ENCODE measurements around the gene MYRFL.
A peak's percentile ranks its signal among the peaks of the same experiment; 100 is the strongest.
"Not testable (repeated sequence)": the region's sequence is repeated elsewhere in the genome, so short reads cannot be mapped to it uniquely, and the experiment has no call there.

MYRFL gene

DNA sequence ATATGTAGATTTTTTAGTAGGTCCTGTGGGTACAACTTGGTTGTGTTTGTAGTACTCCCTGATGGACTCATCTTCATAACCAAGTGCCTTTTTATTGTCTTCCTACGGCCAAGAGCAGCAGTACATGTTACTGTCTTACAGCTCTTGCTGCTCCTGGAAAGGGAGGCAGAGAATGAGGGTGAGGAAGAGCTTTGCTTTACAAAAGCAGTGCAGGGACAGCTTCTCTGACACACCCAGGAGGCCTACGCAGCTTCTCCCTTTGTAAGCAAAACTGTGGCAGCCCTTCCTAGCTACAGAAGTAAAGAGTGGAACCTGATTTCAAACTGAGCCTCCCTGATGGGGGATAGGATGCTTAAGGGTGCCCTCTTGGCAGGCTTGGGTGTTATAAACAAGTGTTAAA, 18.6 kb downstream of the MYRFL start:
- no peak for DNase-seq (ENCODE audit: low spot score)

DNA sequence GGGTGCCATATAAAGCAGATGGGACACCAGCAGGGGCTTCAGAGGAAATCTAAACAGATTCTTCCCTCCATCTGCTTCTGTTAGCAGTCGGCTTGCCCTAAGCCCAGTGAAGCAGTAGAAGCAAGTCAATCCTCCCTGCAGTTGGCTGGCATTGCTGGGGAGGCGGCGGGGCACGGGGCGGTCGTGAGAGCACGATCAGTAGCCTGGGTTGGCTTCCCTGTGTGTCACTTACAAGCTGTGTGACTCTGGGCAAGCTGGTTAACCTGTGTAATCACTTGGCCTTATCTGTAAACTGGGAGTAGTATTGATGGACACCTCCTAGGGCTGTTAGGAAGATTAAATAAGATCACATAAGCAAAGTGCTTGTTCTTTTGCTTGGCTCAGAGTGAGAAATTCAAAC, 19.4 kb downstream of the MYRFL start:
- DNase-seq (ENCODE audit: low spot score) = no peak

DNA sequence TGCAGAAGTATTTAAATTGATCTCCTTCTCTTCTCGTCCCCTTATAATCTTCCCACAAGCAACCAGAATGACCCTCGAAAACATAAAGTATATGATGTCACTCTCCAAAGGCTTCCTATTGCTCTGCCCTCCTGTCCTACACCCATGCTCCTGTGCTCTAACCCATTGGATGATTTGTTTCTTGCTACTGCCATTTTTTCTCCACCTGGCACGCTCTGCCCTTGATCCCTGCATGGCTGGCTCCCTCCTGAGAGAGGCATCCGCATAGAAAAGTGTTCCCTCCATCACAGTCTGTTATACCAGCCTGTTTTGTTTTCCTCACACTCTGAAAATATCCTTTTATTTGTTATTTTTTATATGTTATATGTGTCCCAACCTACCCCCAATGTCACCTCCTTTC, 19.8 kb downstream of the MYRFL start:
- no peak for DNase-seq (ENCODE audit: low spot score)

DNA sequence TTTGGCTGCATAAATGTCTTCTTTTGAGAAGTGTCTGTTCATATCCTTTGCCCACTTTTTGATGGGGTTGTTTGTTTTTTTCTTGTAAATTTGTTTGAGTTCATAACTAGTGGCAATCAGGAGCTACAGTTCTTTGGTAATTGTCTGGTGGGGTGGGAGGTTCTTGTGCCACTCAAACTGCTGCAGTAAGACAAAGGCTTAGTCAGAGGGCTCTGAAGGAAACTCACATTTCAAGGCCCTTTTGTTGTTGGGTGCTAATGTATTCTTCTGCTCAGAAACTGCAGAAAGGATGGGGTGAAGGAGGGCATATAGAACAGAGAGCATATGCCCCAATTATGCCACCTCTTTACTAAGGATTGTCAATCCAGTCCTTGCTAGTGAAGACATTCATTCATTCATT, 21.9 kb downstream of the MYRFL start:
- DNase-seq (ENCODE audit: low spot score) = no peak

DNA sequence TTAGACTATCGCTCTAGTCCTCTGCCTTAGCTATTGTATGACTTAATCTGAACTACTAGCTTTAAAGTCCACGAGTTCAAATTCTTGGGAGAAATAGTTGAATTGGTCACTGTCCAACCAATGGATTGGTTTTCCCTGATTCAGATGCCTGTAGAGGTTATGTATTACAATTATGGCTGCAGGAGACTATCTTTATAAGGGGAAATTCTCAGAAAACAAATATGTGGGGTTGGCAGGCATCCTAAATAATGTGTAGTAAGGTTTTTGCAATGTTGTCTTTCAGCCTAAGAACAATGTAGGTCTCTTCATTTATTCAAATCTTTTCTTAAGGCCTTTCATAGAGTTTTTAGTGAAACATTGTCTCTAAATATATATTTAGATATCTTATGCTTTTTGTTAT, 26.9 kb downstream of the MYRFL start:
- no peak for DNase-seq (ENCODE audit: low spot score)

DNA sequence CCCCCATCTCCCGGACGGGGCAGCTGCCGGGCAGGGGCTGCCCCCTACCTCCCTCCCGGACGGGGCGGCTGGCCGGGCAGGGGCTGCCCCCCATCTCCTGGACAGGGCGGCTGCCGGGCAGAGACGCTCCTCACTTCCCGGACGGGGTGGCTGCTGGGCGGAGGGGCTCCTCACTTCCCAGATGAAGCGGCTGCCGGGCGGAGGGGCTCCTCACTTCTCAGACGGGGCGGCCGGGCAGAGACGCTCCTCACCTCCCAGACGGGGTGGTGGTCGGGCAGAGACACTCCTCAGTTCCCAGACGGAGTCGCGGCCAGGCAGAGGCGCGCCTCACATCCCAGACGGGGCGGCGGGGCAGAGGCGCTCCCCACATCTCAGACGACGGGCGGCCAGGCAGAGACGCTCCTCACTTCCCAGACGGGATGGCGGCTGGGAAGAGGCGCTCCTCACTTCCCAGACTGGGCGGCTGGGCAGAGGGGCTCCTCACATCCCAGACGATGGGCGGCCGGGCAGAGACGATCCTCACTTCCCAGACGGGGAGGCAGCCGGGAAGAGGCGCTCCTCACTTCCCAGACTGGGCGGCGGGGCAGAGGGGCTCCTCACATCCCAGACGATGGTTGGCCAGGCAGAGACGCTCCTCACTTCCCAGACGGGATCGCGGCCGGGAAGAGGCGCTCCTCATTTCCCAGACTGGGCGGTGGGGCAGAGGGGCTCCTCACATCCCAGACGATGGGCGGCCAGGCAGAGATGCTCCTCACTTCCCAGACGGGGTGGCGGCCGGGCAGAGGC, 28.3 kb downstream of the MYRFL start:
- DNase-seq (ENCODE audit: low spot score) = not testable (repeated sequence)

DNA sequence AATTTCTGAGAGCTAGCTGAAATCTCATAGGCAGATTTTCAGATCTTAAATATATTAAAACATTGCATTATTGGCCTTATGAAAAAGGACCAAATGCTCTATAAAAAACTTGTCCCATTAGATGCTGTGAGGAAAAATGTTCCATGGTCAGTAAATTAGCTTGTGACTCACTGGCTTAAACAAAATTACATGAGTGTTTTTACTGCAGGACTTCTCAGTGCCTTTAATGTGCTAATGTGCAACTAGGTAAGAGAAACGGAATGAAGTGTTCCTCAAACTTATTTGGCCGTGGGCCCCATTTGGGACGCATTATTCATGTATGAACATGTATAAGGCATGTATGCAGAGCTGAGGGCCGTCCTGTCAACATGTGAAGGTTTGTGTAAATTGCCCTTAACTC, 41.7 kb downstream of the MYRFL start:
- DNase-seq (ENCODE audit: low spot score) = no peak

DNA sequence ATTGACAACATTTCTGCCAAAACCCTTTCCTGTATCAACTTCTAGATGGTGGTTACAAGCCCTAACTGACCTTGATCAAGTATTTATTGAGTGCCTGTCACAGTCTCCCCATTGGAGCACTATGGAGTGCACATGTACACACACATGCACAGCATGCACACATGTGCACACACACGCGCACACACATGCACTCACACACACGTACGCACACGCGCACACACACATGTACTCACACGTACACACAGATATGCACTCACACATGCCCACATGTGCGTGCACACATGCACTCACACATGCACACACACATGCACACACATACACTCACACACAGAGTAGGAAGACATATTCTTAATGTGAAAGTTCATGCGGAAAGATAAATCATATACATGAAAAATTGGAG, 43.7 kb downstream of the MYRFL start:
- DNase-seq (ENCODE audit: low spot score) = no peak

DNA sequence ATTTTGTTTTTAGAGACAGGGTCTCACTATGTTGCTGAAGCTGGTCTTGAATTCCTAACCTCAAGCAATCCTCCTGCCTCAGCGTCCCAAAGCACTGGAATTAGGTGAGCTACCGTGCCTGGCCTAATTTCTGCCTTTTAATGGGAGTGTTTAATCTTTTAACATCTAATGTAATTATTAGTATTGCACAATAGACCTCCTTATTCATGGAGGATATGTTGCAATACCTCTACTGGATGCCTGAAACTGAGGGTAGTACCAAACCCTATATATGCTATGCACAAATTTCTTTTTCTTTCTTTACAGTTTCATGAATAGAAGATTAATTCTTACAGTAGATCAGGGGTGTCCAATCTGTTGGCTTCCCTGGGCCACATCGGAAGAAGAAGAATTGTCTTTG, 47.8 kb downstream of the MYRFL start:
- DNase-seq (ENCODE audit: low spot score) = no peak

DNA sequence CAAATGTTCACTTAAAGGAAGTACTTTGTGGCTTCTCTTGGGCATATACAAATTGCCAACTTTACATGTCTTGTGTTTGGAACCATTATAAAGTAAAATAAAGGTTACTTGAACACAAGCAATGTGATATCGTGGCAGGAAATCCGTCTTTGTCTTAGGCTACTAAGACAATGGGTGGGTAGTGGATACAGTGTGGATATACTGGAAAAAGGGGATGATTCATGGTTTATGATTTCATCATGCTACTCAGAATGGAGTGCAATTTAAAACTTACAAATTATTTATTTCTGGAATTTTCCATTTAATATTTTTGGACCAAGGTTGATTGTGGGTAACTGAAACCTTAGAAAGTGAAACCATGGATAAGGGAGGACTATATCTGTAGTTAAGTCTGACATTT, 48.4 kb downstream of the MYRFL start:
- DNase-seq (ENCODE audit: low spot score) = no peak

DNA sequence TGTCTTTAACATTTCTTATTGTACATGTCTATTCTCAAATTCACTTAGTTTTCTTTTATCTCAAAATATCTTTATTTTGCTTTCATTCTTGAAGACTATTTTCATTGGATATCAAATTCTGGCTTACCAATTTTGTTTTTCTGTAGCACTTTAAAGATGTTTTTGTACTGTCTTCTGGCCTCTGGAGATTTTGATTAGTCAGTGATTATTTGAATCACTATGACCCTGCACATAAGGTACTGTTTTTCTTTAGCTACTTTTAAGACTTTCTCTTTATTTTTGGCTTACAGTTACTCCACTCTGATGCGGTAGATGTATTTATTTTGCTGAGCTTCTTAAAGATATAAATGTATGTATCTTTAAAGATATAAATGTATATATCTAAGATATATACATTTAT, 49.6 kb downstream of the MYRFL start:
- DNase-seq (ENCODE audit: low spot score) = no peak

DNA sequence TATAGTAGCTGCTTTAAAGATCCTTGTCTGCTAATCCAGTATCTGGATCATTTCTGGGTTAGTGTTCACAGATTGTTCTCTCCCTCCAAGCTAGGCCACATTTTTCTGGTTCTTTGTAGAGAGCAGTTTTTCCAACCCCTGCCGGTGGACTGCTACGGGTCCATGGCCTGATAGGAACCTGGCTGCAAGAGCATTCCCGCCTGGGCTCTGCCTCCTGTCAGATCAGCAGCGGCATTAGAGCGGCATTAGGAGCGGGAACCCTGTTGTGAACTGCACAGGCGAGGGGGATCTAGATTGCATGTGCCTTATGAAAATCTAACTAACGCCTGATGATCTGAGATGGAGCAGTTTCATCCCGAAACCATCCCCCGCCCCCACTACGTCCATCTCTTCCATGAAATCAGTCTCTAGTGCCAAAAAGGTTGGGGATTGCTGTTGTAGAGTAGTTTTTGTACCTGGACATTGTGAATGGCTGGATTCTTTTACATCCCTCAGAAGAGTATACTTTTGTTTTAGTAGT, 50.4 kb downstream of the MYRFL start:
- DNase-seq (ENCODE audit: low spot score) = no peak

DNA sequence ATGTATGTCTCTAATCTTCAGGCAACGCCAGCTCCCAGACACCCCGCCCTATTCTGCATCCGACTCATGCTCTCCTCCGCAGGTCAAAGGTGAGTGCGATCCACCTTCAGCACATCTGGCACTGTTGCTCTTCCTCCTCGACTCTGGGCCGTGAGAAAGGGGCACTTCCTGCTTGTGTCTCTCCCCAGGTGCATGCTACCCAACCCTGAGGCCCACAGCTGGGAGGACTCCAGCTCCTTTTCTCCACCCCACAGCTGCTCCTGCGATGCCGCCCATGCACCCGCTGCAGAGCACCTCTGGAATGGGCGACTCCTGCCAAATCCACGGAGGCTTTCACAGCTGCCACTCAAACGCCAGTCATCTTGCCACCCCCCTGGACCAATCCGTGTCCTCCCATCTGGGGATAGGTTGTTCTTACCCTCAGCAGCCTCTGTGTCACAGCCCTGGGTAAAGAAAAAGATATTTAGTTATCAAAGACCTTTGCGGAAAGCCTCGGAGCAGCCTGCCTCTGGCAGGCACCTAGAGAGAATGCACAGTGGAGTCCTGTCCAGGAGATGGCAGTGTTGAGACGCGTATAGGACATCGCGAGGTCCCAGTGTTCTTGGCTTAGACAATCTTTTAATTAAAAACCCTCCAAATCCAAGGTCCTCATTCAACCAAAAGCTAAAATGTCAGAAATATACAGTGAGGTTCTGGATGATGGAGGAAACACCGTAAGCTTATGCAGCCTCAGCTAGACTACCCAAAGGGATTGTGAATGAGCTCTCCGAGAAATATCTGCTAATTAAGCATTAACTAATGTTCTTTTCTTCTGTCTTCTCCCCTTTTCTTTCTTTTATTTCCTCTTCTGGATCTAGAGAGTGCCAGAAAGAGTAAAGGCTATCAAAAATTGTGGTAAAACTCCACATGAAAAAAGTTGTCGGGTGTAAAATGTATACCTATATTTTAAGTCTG, 54.3 kb downstream of the MYRFL start:
- DNase-seq (ENCODE audit: low spot score) = peak; percentile 86

DNA sequence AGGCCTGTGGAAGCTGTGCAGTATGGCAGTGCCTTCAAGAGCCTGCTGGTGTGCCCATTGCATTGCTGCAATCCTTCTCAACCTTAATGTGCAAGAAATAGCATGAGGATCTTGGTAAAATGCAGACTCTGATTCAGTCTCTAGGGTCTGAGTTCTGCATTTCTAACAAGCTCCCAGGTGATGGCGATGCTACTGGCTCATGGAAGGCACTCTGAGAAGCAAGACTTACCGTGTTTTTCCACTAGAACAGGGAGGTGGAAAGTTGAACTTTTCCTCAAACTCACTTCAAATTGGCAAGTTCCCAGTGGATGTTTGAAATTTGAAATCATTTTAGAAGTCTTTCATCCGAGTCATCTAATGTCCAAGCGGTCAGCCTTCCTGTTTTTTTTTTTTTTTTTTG, 55.5 kb downstream of the MYRFL start:
- peak; percentile 30 for DNase-seq (ENCODE audit: low spot score)

DNA sequence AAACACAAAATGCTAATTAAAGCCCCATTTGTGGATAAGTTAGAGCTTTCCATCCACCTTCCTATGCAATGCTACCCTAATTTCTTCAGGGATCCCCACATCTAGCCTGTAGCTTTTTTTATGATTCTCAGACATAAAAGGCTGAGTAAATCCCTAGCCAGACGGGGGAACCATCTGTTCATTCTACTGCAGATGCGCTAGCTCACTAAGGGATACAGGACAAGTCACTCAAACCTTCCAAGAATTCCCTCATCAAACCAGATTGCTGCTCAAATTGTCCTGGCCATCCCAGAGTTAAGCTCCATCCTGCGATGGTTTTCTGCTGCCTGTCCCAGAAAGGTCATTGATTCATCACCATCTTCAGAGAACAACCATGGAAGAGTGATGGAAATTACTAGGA, 56.7 kb downstream of the MYRFL start:
- no peak for DNase-seq (ENCODE audit: low spot score)

DNA sequence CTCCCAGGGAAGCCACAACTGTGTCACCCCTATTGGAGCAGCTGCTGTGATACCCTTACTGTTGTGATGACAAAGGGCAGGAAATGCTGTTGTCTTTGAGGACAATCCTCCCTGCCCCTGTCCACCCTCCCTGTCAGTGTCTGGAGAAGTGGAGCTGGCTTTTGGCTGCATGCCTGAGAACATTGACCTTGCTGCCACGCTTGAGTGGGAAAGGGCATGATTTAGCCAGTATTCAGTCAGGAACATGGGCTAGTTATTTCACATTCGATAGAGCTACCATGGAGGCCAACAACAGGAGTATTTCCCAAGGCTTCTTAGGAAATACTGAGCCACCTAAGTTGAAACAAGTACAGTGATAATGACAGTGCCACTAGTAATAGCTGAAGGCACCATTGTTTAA, 59.4 kb downstream of the MYRFL start:
- no peak for DNase-seq (ENCODE audit: low spot score)

DNA sequence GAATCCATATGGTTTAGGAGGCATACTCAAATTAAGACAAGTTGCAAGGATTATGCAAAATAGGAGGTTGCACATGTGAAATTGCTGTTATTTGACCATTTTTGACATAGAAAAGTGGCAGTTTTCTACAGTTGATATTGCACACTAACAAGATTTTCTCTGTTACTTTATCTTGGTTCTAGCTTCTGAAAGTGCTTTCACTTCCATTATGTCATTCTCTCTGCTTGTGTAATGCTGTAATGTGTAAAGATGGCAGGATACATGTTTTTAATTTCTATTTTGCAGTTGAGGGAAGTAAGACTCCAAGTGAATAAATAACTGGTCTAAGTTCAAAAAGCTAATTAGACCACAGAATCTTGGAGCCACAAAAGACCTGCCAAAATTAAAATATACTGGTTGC, 60.6 kb downstream of the MYRFL start:
- DNase-seq (ENCODE audit: low spot score) = no peak

DNA sequence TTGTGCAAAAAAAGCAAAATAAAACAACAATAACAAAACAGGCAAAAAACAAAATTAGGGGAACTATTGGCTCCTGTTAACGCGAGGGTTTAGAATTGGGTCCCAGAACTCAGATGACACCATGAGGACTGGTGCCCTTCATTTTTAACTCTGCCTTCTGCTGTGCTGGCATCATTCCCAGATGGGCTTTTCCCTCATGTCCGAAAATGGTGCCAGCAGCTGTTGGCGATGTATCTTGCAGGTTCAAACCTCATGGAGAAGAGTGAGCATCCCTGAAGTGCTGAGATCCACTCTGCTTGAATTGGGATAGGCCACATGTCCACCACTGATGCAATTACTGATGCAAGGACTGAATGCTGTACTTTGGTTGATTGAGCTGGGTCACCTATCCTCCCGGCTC, 61.1 kb downstream of the MYRFL start:
- DNase-seq (ENCODE audit: low spot score) = no peak

DNA sequence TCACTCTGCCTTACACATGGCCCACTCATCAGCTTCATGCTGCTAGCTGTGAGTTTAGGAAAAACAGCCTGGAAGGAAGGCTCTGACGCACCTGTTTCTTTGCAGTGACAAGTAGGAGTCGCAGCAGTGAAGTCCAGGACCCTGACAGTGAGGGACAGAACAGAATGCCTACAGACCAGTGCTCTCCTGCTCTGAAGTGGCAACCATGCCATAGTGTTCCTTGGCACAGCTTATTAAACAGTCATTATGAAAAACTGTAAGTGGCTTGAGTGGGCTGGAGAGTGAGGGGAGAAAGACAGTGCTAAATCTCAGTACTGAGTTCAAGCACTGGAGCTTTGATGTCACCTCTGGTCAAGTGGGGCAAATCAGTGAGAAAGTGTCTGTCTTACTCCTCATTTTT, 61.7 kb downstream of the MYRFL start:
- no peak for DNase-seq (ENCODE audit: low spot score)

DNA sequence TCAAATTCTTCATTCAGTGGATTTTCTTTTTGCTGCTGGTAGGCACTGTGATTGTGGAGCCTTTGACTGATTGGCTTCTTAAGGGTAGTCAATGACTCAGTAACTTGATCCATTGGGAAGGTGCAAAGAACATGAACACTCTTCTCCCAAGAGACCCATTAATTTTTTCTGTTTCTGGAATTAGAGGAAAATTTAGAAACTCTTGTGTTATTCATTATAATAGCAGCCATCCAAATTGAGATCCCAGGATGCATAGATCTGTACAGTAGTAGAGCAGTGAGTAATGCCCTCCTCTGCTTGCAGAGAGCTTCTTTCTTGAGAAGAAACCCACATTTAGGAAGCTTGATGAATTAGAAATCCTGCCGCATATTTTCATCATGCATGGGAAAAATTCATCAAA, 63.9 kb downstream of the MYRFL start:
- DNase-seq (ENCODE audit: low spot score) = no peak

DNA sequence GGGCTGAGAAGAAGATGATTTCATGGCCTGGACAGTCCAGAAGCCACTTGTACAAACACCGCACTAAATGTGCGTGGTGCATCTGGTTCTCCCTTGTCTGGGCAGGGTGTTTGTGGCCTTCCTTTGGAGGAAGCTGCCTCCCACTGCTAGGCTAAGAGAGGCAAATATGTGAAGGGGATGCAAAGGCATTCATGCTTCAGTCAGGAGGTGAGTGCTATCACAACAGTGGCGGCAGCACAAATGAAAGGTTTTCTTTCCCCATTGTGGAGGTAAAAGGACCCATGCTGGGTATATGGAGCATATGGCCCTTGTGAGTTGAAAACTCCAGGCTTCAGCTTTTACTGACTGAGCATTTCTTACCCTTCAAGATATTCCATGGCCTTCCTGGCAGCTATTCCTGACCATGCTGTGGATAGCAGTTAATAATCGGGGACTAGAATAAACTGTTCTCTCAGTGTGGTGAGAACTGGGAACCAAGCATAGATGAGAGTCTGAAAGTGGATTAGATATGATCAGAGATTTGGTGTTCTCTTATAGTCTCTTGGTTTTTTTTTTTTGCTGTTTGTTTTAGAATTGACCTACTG, 69.9 kb downstream of the MYRFL start:
- no peak for DNase-seq (ENCODE audit: low spot score)

DNA sequence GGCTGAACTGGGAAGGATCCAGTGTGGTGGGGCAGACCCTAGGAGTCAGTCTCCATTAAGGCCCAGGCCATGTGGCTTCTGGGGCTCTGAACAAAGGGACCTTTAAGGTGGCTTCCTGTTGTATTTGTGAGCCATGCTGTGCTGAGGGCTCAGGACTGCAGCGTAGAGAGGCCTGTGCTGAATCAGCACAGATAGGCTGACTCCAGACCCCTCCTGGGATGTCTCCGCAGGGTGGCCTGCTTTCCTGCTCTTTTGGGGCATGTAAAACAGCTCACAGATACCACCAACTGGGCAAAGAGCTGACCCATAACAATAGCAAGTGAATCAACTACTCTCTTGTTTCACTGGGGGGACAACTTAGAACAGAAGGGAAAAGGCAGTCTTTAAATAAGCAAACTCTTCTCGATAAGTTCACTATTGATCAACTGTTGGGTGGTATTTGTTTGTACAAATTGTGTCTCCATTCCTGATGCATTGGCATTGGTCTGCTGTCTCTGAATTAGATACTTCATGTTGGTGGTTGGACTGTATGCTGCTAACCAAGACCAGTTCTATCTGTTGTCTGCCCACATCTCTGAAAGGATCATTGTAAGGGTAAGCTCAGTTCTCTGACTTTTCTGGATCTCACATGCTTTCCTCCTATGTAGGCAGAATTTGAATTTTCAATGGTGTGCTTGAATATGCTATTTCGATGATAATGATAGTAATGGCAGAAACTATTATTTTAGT, 71.8 kb downstream of the MYRFL start:
- DNase-seq (ENCODE audit: low spot score) = no peak
